ENCODE measurements around the gene KIAA0232.

Gene KIAA0232

GRCh38 chr4:6782147-6782845 is at the start of gene KIAA0232:
Gene KIAA0232 (plus strand): TSS chr4:6782727. CDS start chr4:6824454, 41,727 bp downstream.
- no peak for FAIRE-seq

DNA sequence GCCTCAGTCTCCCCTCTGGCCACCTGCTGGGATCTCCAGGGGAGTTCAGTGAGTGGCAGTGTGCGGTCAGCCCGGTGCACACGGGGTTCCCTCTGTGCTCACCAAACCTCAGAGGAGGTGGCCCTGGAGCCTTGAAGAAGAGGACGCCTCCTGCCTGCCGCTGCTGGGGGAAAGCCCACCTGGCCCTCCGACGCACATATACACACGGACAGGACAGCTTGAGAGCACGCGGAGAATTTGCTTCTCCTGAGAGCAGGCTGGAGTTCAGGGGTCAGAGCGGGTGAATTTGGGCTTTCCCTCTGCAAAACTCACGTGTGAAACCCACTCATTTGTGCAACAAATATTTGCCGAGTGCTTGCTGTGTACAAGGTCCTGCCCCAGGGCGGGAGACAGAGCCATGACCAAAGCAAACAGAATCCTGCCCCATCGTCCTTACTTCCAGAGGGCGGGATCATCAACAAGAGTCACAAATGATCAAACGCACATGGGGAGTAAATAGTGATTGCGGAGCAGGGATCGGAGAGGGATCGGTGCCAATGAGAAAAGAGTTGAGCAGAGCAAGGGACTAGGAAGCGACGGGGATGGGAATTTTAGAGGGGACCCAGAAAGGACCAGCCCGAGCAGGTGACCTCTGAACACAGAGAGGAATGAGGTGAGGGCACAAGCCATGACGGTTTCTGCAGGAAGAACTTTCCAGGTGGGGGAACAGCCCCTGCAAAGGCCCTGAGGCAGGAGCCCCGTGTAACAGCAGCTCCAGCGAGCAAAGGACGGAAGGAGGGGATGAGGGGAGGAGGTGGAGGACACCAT is 49.0 kb upstream of the KIAA0232 start:
- no peak for FAIRE-seq

DNA sequence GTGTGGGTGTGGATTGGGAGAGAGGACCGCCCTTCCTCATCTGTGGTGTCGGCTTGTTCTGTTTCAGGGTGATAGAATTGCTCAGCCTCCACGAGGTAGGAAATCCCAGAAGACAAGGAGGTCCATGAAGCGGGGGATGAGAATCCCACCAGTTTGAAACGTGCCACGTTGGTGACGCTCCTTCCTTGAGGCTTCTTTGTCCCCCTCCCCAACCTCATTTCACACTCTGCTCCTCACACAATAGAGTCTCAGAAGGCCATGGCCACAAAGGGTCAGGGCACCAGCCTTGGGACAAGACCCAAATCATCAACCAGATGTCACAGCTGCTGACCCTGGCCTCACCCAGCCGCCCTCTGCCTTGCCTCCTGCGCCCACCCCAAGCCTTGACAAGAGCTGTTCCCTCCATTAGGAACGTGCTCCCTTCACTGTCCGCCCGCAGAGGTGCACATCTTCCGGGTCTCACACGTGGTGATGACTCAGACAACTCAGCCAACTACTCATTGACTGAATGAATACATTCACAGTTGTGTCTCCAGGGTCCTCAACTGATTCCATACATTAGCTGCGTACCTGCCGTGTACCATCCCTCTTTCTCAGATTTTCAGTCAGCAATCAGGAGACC is 48.3 kb upstream of the KIAA0232 start:
- FAIRE-seq, result no peak

DNA sequence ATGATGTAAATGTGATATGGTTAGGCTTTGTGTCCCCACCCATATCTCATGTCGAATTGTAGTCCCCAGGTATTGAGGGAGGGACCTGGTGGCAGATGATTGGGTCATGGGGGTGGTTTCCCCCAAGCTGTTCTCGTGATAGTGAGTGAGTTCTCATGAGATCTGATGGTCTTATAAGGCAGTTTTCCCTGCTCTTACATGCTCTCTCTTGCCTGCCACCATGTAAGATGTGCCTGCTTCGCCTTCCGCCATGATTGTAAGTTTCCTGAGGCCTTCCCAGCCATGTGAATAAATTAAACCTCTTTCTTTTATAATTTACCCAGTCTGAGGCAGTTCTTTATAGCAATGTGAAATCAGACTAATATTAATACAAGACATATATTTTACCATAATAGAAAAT is 42.6 kb upstream of the KIAA0232 start:
- no peak for FAIRE-seq

DNA sequence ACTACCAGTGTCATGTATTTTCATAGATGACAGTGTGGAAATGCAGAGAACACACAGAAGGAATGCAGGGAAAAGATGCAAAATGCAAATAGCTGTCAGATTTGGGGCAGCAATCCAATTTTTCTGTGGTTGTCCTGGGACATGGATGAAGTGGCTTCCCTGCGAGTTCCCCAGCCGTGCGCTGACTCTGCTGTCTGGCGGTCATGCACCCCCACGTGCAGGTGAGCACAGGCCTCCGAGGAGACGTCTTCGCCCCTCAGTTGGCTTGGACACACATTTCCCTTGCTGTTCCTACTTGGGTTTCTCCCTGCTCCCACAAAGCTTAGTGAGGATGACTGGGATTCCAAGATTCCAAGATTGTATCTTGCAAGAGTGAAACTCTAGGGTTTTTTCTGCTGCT is 42.2 kb upstream of the KIAA0232 start:
- FAIRE-seq, result no peak

GRCh38 chr4:6742507-6742906 is 40.0 kb upstream of the KIAA0232 start:
- FAIRE-seq, result no peak

- FAIRE-seq, result no peak
Observed at GRCh38 chr4:6742989-6743388, 39.5 kb upstream of the KIAA0232 start.

- FAIRE-seq, result no peak
Observed at GRCh38 chr4:6746721-6747293, 35.7 kb upstream of the KIAA0232 start.

- no peak for FAIRE-seq
Observed at GRCh38 chr4:6747294-6748051, 35.1 kb upstream of the KIAA0232 start.

- no peak for FAIRE-seq
Observed at GRCh38 chr4:6748286-6748685, 34.2 kb upstream of the KIAA0232 start.

DNA sequence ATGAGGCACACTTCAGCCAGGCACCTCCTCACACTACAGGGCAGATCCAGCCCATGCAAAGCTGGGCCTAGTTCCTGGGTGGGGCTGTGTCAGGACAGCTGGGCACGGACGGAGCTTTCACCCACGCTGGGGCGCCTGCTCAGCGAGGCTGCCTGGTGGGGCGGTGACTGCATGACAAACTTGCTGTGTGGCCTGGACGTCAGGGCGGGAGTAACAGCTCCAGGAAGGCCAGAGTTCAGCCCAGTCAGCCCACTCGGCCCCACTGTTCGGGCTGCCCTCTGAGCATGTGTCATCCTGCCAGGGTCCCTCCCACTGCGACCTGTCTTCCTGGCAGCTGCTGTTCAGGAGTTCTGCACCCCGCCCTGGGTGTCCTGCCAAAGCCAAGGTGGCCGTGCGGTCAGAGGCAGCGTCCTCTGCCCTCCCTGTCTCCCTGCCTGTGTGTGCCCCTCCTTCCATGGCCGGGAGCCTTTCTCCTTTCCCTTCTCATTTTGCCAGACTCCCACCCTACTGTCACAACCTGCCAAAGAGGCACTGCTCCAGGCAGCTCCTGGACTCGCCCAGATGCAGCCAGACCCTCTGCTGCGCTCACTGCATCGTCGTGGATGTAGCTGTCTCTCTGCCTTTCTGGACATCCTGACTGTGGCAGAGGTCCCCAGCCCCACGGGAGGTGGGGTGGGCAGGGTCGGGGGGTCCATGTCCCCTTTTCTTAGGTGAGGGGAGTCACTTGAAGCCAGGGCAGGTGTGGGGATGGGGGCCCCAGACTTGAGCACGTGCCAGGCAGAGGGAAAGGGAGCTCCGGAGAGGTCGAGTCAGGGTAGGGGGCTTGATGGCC is 33.0 kb upstream of the KIAA0232 start:
- no peak for FAIRE-seq

- no peak for FAIRE-seq
Observed at GRCh38 chr4:6750286-6751221, 32.0 kb upstream of the KIAA0232 start.

DNA sequence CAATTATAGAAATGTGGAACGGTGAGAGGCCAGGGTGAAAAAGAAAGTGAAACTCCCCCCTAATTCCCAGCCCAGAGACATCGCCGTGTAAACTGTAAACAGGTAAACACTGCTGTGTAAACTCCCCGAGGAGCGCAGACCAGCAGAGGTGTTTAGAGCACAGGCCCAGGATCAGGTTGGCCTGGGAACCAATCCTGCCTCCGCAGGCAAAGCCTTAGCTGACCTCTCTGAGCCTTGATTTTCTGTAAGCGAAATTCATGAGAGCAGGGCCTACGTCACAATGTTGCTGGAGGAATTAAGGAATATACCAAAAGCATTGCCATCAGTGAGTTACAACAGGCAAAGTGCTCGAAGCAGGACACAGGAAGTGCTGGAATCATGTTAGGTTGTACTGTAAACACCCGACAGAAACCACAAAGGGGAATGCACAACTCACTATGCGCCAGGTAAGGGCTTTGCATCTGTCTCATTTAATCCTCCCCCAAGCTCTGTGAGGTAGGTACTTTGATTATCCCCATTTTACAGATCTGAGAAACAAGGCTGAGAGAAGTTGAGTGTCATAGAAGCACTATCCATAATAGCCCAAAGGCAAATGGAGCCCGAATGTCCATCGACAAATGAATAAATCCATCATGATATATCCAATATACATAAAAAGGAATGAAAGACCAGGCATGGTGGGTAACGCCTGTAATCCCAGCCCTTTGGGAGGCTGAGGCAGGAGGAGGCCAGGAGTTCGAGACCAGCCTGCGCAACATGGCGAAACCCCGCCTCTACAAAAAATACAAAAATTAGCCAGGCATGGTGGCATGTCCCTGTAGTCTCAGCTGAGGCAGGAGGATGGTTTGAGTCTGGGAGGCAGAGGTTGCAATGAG is 30.7 kb upstream of the KIAA0232 start:
- no peak for FAIRE-seq

GRCh38 chr4:6752486-6752829 is 30.1 kb upstream of the KIAA0232 start:
- no peak for FAIRE-seq

DNA sequence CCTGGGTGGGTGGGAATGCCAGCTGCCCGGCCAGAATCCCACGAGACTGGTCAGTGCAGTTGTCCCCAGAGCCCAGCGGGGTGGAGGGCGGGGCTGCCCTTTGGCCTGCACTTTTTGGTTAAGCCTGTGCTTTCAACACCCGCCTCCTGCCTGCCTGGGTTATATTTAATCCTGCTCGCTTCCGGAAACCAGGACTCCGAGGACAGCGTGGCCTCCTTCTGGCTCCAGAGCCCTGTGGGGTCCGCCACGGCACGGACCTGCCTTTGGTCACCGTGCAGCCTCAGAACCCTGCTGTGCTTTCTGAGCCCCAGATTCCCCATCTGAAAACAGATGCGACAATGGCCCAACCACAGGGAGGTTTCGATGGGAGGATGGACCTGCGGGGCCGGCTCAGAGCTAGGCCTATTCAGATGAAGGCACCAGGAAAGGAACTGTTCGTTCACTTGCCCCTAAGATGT is 29.4 kb upstream of the KIAA0232 start:
- FAIRE-seq, result no peak

DNA sequence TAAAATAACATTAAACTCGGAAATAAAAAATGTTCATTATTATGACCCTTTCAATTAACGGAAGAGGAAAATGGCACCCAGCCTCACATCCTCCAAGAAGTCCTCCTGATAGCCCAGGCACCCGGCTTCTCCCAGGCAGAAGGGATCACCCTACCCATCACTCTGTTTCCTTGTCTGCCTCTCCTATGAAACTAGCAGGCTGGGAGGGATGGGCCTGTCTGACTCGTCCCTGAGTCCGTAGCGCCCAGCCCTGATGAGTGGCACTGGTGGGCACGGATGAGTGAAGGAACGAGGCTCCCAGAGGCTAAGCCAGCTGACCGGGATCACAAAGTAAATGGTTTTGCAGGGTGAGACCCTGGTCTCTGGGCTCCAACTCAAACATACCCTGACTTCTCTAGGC is 28.6 kb upstream of the KIAA0232 start:
- no peak for FAIRE-seq

- FAIRE-seq, result no peak
Observed at GRCh38 chr4:6754481-6755087, 27.9 kb upstream of the KIAA0232 start.

DNA sequence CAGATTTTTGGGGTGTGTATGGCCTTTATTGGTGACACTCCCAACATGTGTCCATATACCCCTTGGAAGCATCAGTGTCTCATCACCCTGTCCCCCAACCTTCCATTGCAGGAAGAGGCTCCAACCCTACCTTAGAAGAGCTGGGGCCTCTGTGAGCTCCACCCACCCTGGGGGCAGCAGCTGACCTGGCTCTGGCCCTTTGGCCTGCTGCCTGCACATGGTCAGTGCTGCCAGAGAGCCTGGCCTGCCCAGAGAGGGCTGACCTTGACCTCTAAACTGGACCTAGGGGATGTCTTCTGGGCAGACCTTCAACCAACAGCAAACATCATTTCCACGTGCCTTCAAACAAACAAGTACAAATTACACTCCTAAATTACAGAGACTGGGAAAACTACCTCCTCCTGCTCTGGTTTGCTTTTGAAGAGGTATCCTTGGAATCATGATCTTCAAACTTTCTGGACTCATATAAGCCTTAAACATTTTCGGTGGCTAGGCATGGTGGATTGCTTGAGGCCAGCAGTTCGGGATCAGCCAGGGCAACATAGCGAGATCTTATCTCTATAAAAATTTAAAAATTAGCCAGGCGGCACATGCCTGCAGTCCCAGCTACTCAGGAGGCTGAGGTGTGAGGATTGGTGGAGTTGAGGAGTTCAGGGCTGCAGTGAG is 27.3 kb upstream of the KIAA0232 start:
- no peak for FAIRE-seq
